SK-N-SH treated with all-trans-retinoic acid at 6 μM for 48 hours (cell line): ENCODE measurements around the gene RALA.

Experiments used
- ARNTL ChIP-seq: fragments of 450-650 bp; formaldehyde crosslinking; IDR thresholded peaks from 2 replicates; pipeline ENCODE4 v1.5.0; 2020; ENCODE audit warnings: low read depth, mild to moderate bottlenecking, moderate library complexity, borderline replicate concordance
- SNAI2 ChIP-seq: fragments of 250-450 bp; sonication (Bioruptor Pico); IDR thresholded peaks from 2 replicates; pipeline ENCODE4 v1.5.0; 2020; ENCODE audit warnings: mild to moderate bottlenecking, moderate library complexity
- TCF4 ChIP-seq: fragments of 250-450 bp; sonication (Bioruptor Pico); IDR thresholded peaks from 2 replicates; pipeline ENCODE4 v1.8.0; 2021; ENCODE audit warnings: mild to moderate bottlenecking, moderate library complexity, borderline replicate concordance
- ZNF8 ChIP-seq: fragments of 450-650 bp; formaldehyde crosslinking; IDR thresholded peaks from 2 replicates; pipeline ENCODE4 v1.5.0; 2020; ENCODE audit warnings: mild to moderate bottlenecking, moderate library complexity

- TF ChIP-seq SNAI2 (CRISPR knock-in tag), result no peak
- no peak for TF ChIP-seq ARNTL (CRISPR knock-in tag)
- TF ChIP-seq ZNF8 (CRISPR knock-in tag), result no peak
- TF ChIP-seq TCF4, result no peak
Observed at GRCh38 chr7:39644170-39644569, 20.8 kb downstream of the RALA start.
